ENCODE results near the gene SYNPO. TPM values are rescaled to one million over a fixed set of nuclear protein-coding genes. Genes with fewer than 3 reads are reported as not detected.

The SYNPO gene
- polyA plus RNA-seq, 1 donor (not counting 4 experiments of a cell fraction or from before 2014, with no cell fraction given): 6.0 TPM

DNA sequence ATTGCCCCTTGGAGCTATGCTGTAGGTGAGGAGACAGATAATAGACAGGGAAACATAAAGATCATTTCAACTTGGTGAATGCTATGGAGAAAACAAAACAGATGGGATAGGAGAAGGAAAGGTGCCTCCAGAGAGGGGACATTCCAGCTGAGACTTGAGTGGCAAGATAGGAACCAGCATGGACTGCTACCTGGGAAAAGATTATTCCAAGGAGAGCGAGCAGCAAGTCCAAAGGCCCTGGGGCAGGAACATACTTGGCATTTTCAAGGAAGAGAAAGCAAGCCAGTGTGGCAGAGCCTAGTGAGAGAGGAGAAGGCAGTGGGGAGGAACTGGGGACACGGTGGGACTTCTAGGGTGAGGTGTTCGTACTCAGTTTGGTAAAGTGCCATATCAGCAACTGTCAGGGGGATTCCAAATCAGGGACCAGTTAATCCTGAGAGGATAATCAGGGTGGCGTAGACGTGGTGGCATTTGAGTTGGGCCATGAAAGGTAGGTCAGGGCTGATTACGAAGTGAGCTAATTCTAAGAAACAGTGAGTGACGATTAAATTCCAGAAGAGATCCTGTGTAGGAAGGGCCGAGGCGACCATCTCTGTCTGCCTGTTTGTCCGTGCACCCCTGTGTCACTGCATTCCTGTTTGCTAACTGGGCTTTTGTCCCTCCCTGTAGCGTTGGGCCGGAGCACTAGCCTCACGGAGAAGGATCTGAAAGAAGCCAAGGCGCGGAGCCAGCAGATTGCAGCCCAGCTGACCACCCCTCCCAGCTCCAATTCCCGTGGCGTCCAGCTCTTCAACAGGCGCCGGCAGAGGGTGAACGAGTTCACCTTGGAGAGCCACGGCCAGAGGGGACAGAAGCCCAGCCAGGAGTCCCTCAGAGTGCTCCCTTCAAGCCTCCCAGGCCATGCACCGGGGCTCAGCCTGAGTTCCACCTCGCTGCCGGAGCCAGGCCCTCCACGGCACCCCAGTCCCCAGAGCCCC is 7.1 kb downstream of the SYNPO start:
- no peak overlapping the region for H3K4me2 ChIP-seq (ENCODE audit: control insufficient read depth, extremely low read depth, insufficient read depth, low read depth, low read length)

DNA sequence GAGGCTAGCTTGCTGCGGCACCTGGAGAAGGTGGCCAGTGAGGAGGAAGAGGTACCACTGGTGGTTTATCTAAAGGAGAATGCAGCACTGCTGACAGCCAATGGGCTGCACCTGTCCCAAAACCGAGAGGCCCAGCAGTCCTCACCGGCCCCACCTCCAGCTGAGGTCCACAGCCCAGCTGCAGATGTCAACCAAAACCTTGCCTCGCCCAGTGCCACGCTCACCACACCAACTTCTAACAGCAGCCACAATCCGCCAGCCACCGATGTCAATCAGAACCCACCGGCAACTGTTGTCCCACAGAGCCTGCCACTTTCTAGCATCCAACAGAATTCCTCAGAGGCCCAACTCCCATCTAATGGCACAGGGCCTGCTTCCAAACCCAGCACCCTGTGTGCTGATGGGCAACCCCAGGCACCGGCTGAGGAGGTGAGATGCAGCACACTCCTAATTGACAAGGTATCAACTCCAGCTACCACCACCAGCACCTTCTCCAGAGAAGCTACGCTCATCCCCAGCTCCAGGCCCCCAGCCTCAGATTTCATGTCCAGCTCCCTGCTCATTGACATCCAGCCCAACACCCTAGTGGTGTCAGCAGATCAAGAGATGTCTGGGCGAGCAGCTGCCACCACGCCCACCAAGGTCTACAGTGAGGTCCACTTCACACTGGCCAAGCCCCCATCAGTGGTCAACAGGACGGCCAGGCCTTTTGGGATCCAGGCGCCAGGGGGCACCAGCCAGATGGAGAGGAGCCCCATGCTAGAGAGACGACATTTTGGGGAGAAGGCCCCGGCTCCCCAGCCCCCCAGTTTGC is 8.0 kb downstream of the SYNPO start:
- no peak for TF ChIP-seq EZH2 (IDR thresholded peaks at IDR 0.05; ENCODE audit: low read length)
- TF ChIP-seq, protein P1, sequence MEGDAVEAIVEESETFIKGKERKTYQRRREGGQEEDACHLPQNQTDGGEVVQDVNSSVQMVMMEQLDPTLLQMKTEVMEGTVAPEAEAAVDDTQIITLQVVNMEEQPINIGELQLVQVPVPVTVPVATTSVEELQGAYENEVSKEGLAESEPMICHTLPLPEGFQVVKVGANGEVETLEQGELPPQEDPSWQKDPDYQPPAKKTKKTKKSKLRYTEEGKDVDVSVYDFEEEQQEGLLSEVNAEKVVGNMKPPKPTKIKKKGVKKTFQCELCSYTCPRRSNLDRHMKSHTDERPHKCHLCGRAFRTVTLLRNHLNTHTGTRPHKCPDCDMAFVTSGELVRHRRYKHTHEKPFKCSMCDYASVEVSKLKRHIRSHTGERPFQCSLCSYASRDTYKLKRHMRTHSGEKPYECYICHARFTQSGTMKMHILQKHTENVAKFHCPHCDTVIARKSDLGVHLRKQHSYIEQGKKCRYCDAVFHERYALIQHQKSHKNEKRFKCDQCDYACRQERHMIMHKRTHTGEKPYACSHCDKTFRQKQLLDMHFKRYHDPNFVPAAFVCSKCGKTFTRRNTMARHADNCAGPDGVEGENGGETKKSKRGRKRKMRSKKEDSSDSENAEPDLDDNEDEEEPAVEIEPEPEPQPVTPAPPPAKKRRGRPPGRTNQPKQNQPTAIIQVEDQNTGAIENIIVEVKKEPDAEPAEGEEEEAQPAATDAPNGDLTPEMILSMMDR (optimal IDR thresholded peaks at IDR 0.05 in 1 of 3, IDR thresholded peaks at IDR 0.05 in 1 of 3, conservative IDR thresholded peaks at IDR 0.05 in 1 of 3; ENCODE audit: extremely low read depth in 1 of 3, insufficient read depth in 2 of 3, low read length in 3 of 3): no peak
- H3K9ac ChIP-seq (ENCODE audit: control insufficient read depth, extremely low read depth, insufficient read depth, low read length): no peak overlapping the region
- H3K36me3 ChIP-seq (ENCODE audit: control insufficient read depth in 2 of 2, extremely low read depth in 1 of 2, insufficient read depth in 2 of 2, low read length in 2 of 2): peaks cover 2 to 9% of the 10 kb centered on the region in 2 experiments
- dilution Hi-C loops (cut with MboI; ENCODE audit: extremely low pct_ligation_motif_present, low sequenced_read_pairs): no loop called here
- FAIRE-seq (no peak), DNase-seq (ENCODE audit: low read depth, low spot score) (no peak)
- H2AFZ ChIP-seq (ENCODE audit: control insufficient read depth, low read length): no peak overlapping the region
- H3K79me2 ChIP-seq (ENCODE audit: control insufficient read depth, insufficient read depth, low read length): no peaks in the 10 kb centered on the region
- H3K4me2 ChIP-seq (ENCODE audit: control insufficient read depth, extremely low read depth, insufficient read depth, low read depth, low read length): no peak overlapping the region
- no peaks in the 10 kb centered on the region for H3K27me3 ChIP-seq (ENCODE audit: control insufficient read depth, extremely low read depth, insufficient read depth, low read length)
- H3K4me1 ChIP-seq (ENCODE audit: control insufficient read depth, extremely low read depth, insufficient read depth, low read length): peaks cover 16% of the 10 kb centered on the region
- H3K4me3 ChIP-seq (ENCODE audit: control insufficient read depth in 2 of 3, extremely low read depth in 1 of 3, insufficient read depth in 2 of 3, low read depth in 1 of 3, low read length in 3 of 3): no peak overlapping the region
- no peak overlapping the region for H3K27ac ChIP-seq (ENCODE audit: control insufficient read depth, insufficient read depth, low read length)
- H3K9me1 ChIP-seq (ENCODE audit: control insufficient read depth, extremely low read depth, insufficient read depth, low read length): no peaks in the 10 kb centered on the region
- no peaks in the 10 kb centered on the region for H3K9me3 ChIP-seq (ENCODE audit: control insufficient read depth, low read depth, low read length)
- no peaks in the 10 kb centered on the region for H4K20me1 ChIP-seq (ENCODE audit: control insufficient read depth, extremely low read depth, insufficient read depth, low read length)

More for the DNA sequence above, 7.1 kb downstream of the SYNPO start:
- no peak for DNase-seq (ENCODE audit: low read depth, low spot score)
- Histone ChIP-seq H3K27ac (ENCODE audit: control insufficient read depth, insufficient read depth, low read length) (no peak overlapping the region), H4K20me1 (ENCODE audit: control insufficient read depth, extremely low read depth, insufficient read depth, low read length) (no peaks in the 10 kb centered on the region), H3K36me3 (ENCODE audit: control insufficient read depth in 2 of 2, extremely low read depth in 1 of 2, insufficient read depth in 2 of 2, low read length in 2 of 2) (peaks cover 2 to 9% of the 10 kb centered on the region in 2 experiments), H3K9ac (ENCODE audit: control insufficient read depth, extremely low read depth, insufficient read depth, low read length) (no peak overlapping the region), H3K27me3 (ENCODE audit: control insufficient read depth, extremely low read depth, insufficient read depth, low read length) (no peaks in the 10 kb centered on the region), H3K79me2 (ENCODE audit: control insufficient read depth, insufficient read depth, low read length) (no peaks in the 10 kb centered on the region), H3K4me1 (ENCODE audit: control insufficient read depth, extremely low read depth, insufficient read depth, low read length) (peaks cover 24% of the 10 kb centered on the region), H3K4me3 (ENCODE audit: control insufficient read depth in 2 of 3, extremely low read depth in 1 of 3, insufficient read depth in 2 of 3, low read depth in 1 of 3, low read length in 3 of 3) (no peak overlapping the region), H2AFZ (ENCODE audit: control insufficient read depth, low read length) (no peak overlapping the region), H3K9me3 (ENCODE audit: control insufficient read depth, low read depth, low read length) (no peaks in the 10 kb centered on the region), H3K9me1 (ENCODE audit: control insufficient read depth, extremely low read depth, insufficient read depth, low read length) (no peaks in the 10 kb centered on the region)
- no peak for TF ChIP-seq EZH2 (IDR thresholded peaks at IDR 0.05; ENCODE audit: low read length)
- TF ChIP-seq, protein P1 (optimal IDR thresholded peaks at IDR 0.05 in 1 of 3, IDR thresholded peaks at IDR 0.05 in 1 of 3, conservative IDR thresholded peaks at IDR 0.05 in 1 of 3; ENCODE audit: extremely low read depth in 1 of 3, insufficient read depth in 2 of 3, low read length in 3 of 3): no peak
- dilution Hi-C loops (cut with MboI; ENCODE audit: extremely low pct_ligation_motif_present, low sequenced_read_pairs): no loop called here
- no peak for FAIRE-seq
